Adrenal gland (tissue), 12 donors: ENCODE measurements around the gene OR6C70. TPM values are rescaled to one million over a fixed set of nuclear protein-coding genes. Genes with fewer than 3 reads are reported as not detected.
"Not testable (repeated sequence)": the region's sequence is repeated elsewhere in the genome, so short reads cannot be mapped to it uniquely, and the experiment has no call there.

Experiments
- DNase-seq, 7 donors: peaks; one replicate each; pipeline ENCODE4 v3.0.0-alpha.2; 2019 to 2020
- H3K27ac ChIP-seq, 5 donors: fragments of 200-600 bp; sonication (generic) in 4 of 5; 1 replicate in 3 of 5; 2 replicates in 2 of 5; pipeline versions ENCODE4 v1.5.1 to v1.8.0; 2016 to 2020; ENCODE audit warnings: mild to moderate bottlenecking in 1 of 5
- H3K27me3 ChIP-seq: fragments of 200-600 bp; 2 replicates; pipeline ENCODE4 v1.8.0; 2021
- H3K36me3 ChIP-seq, 2 donors: fragments of 200-600 bp; replicated peaks in 1 of 2; 1 replicate in 1 of 2; 2 replicates in 1 of 2; pipeline versions ENCODE4 v1.5.1 to v1.8.0; 2018 to 2022
- H3K4me1 ChIP-seq, 2 donors: fragments of 200-600 bp; replicated peaks in 1 of 2; 1 replicate in 1 of 2; 2 replicates in 1 of 2; pipeline versions ENCODE4 v1.5.1 to v1.8.0; 2018 to 2021
- H3K4me3 ChIP-seq, 4 donors: fragments of 200-600 bp; sonication (generic) in 3 of 4; one replicate each; pipeline ENCODE4 v1.5.1; 2016 to 2018
- H3K9me3 ChIP-seq, 3 donors: fragments of 200-600 bp; sonication (generic) in 1 of 3; replicated peaks in 1 of 3; 1 replicate in 2 of 3; 2 replicates in 1 of 3; pipeline versions ENCODE4 v1.5.1 to v1.8.0; 2016 to 2021
- CTCF ChIP-seq, 6 experiments: fragments of 450-650 bp in 4 of 6; fragments of 200-600 bp in 2 of 6; sonication (generic) in 1 of 6; IDR thresholded peaks; 1 replicate in 5 of 6; 2 replicates in 1 of 6; pipeline versions ENCODE4 v1.5.1 to v1.8.0; 2016 to 2021; ENCODE audit warnings: antibody characterized with exemption in 6 of 6, mild to moderate bottlenecking in 2 of 6, moderate library complexity in 1 of 6
- POLR2A ChIP-seq, 2 donors: fragments of 450-650 bp; IDR thresholded peaks; one replicate each; pipeline ENCODE4 v1.6.1; 2017; ENCODE audit warnings: antibody characterized with exemption in 2 of 2, mild to moderate bottlenecking in 2 of 2, moderate library complexity in 1 of 2
- WGBS, 4 donors: extraction: QIAGEN DNeasy Blood & Tissue Kit in 2 of 4; methylation state at CpG; one replicate each; pipeline versions ENCODE4 v1.1.5 to v1.1.7; 2013 to 2017; 5-methylcytosine and 5-hydroxymethylcytosine counted together
- intact Hi-C, 2 donors: fragments of 100-400 bp; cut with DNase I; formaldehyde crosslinking; loops; one replicate each; pipeline versions ENCODE4 v1.14.1 to v1.15.0; 2022 to 2023
- polyA plus RNA-seq, 3 donors: library from polyadenylated mRNA; stranded (reverse); fragments of 200-250 nt in 2 of 3; fragments of 350-450 nt in 1 of 3; fragmentation: Illumina TruSeq in 1 of 3; extraction: RNeasy Lipid Tissue Mini Kit (QIAGEN cat#74804) in 1 of 3; gene quantifications; one replicate each; pipeline ENCODE4 v1.2.3, GENCODE V29; 2013 to 2014
- total RNA-seq, 9 donors: library from RNA; depleted of rRNA in 4 of 9; stranded (reverse); fragments of >200 nt in 4 of 9; fragments of 120-200 nt in 1 of 9; fragmentation: NEBNext Ultra II Directional in 1 of 9; extraction: Animal tissue kit (Norgen Biotek cat#: 25700) in 1 of 9; gene quantifications; one replicate each; pipeline versions ENCODE4 v1.1.0 to v1.2.4, GENCODE V29; 2013 to 2023
- donor health status: healthy with polysubstance abuse.
- donor health status: Bipolar disorder and iron deficiency.
- donor health status: DM: yes; HTN: yes; CAD: no.
- donor health status: DM: no; HTN: no; CAD: no.
- donor health status: DM: no; HTN: no; CAD: no.
- donor health status: DM: yes; HTN: yes; CAD: no.

Gene OR6C70
- total and polyA plus RNA-seq, 12 donors = not detected

- Histone ChIP-seq H3K4me3 (no peak overlapping the region), H3K9me3 (peaks cover 0 to 6% (median 0%) of the 10 kb centered on the region in 3 donors), H3K4me1 (no peaks in the 10 kb centered on the region), H3K36me3 (no peaks in the 10 kb centered on the region), H3K27ac (no peak overlapping the region), H3K27me3 (no peaks in the 10 kb centered on the region)
- TF ChIP-seq POLR2A (IDR thresholded peaks at IDR 0.05) (no peak), CTCF (IDR thresholded peaks at IDR 0.05) (no peak)
- intact Hi-C loops = no loop called here
- no peak for DNase-seq
- 69 to 90% (median 78%) methylated on average over 1 of the region's 1 CpG for WGBS, 4 donors
Measured at GRCh38 chr12:55472264-55472663, 2.3 kb upstream of the OR6C70 start.

GRCh38 chr12:55469291-55469690, 647 bp downstream of the OR6C70 start:
- Histone ChIP-seq H3K4me3 (no peak overlapping the region), H3K4me1 (no peaks in the 10 kb centered on the region), H3K36me3 (no peaks in the 10 kb centered on the region), H3K27ac (no peak overlapping the region), H3K9me3 (no peaks in the 10 kb centered on the region), H3K27me3 (no peaks in the 10 kb centered on the region)
- no peak for TF ChIP-seq CTCF (IDR thresholded peaks at IDR 0.05)
- no peak for TF ChIP-seq POLR2A (IDR thresholded peaks at IDR 0.05)
- DNase-seq = no peak
- 56 to 75% (median 68%) methylated on average over 2 of the region's 2 CpGs for WGBS, 4 donors
- intact Hi-C loops = no loop called here

GRCh38 chr12:55467836-55468235, 2.1 kb downstream of the OR6C70 start:
- H3K27me3 ChIP-seq = no peaks in the 10 kb centered on the region
- H3K4me1 ChIP-seq = no peaks in the 10 kb centered on the region
- TF ChIP-seq POLR2A (IDR thresholded peaks at IDR 0.05) (no peak), CTCF (IDR thresholded peaks at IDR 0.05) (no peak)
- intact Hi-C loops = no loop called here
- no peaks in the 10 kb centered on the region for H3K9me3 ChIP-seq
- H3K4me3 ChIP-seq = no peak overlapping the region
- no peak overlapping the region for H3K27ac ChIP-seq
- DNase-seq = no peak
- H3K36me3 ChIP-seq = no peaks in the 10 kb centered on the region
- WGBS, 4 donors = 30 to 36% (median 32%) methylated on average over 2 of the region's 2 CpGs

- intact Hi-C loops, H3K4me3 ChIP-seq, H3K27me3 ChIP-seq, H3K36me3 ChIP-seq, H3K4me1 ChIP-seq, DNase-seq, H3K9me3 ChIP-seq, H3K27ac ChIP-seq: not testable (repeated sequence)
- WGBS, 4 donors = 94 to 97% (median 95%) methylated on average over 1 of the region's 1 CpG
Measured at GRCh38 chr12:55464926-55465325, 5.0 kb downstream of the OR6C70 start.

GRCh38 chr12:55448825-55449224, 21.1 kb downstream of the OR6C70 start:
- DNase-seq = no peak
- H3K9me3 ChIP-seq = no peaks in the 10 kb centered on the region
- H3K4me3 ChIP-seq = no peak overlapping the region
- no peaks in the 10 kb centered on the region for H3K4me1 ChIP-seq
- H3K27me3 ChIP-seq = no peaks in the 10 kb centered on the region
- H3K36me3 ChIP-seq = no peaks in the 10 kb centered on the region
- TF ChIP-seq CTCF (IDR thresholded peaks at IDR 0.05) = no peak
- no peak for TF ChIP-seq POLR2A (IDR thresholded peaks at IDR 0.05)
- intact Hi-C loops = no loop called here
- no peak overlapping the region for H3K27ac ChIP-seq
